GM12878 (cell line): ENCODE measurements around the gene HNRNPM. TPM values are rescaled to one million over a fixed set of nuclear protein-coding genes. Genes with fewer than 3 reads are reported as not detected.

Source experiments
- ATAC-seq: fragments of 200-7000 bp; cut with Tn5 transposase; 3 replicates; pipeline ENCODE4 v1.9.1; 2020; ENCODE audit warnings: mild to moderate bottlenecking, moderate library complexity
- BruUV-seq: library from RNA; stranded (reverse); fragments of 400-500 nt; replicated peaks from 2 replicates; lab custom pipeline; 2021; lab: Mats Ljungman, UMichigan
- CTCF ChIA-PET: fragments of 300-600 bp; sonication (Branson Sonifier 250); formaldehyde crosslinking; extraction: SDS; loops from one replicate; lab custom pipeline; 2021; ENCODE audit warnings: inconsistent platforms; lab: Yijun Ruan, JAX
- POLR2A ChIA-PET: fragments of 350-600 bp; formaldehyde crosslinking; extraction: SDS; loops from one replicate; lab custom pipeline; 2021; ENCODE audit warnings: inconsistent platforms; lab: Charles Lee
- RAD21 ChIA-PET: fragments of 300-600 bp; sonication (Branson Sonifier 250); formaldehyde crosslinking; loops from one replicate; lab custom pipeline; 2023; ENCODE audit warnings: antibody characterized with exemption; ENCODE audit not compliant: unreplicated experiment; lab: Charles Lee
- SMC1A ChIA-PET: fragments of 300-600 bp; sonication (Branson Sonifier 250); formaldehyde crosslinking; loops from one replicate; lab custom pipeline; 2023; ENCODE audit not compliant: unreplicated experiment, uncharacterized antibody; lab: Charles Lee
- DNase-seq: peaks from one replicate; pipeline ENCODE4 v3.0.0-alpha.2; 2011; ENCODE audit warnings: low read depth, low spot score
- FAIRE-seq: peaks from 3 replicates; lab custom pipeline; 2011; peaks lifted over from hg19 to GRCh38; lab: Jason Lieb, UNC
- H2AFZ ChIP-seq: 2 replicates; pipeline ENCODE4 v1.6.0; 2011; ENCODE audit warnings: low read depth, low read length, control low read depth; ENCODE audit not compliant: control insufficient read depth
- H3K27ac ChIP-seq: 2 replicates; pipeline ENCODE4 v1.5.1; 2011; ENCODE audit warnings: control low read depth; ENCODE audit not compliant: control insufficient read depth, insufficient read depth
- H3K27me3 ChIP-seq, 2 experiments: replicated peaks in 1 of 2; 2 replicates each; pipeline versions ENCODE4 v1.6.0 to v1.6.1; 2011; ENCODE audit warnings: low read length in 1 of 2; ENCODE audit not compliant: control insufficient read depth in 2 of 2, insufficient read depth in 2 of 2
- H3K36me3 ChIP-seq, 2 experiments: 2 replicates each; pipeline ENCODE4 v1.5.1; 2011; ENCODE audit warnings: low read length in 1 of 2; ENCODE audit not compliant: control insufficient read depth in 2 of 2, insufficient read depth in 2 of 2
- H3K4me1 ChIP-seq: 2 replicates; pipeline ENCODE4 v1.6.1; 2011; ENCODE audit warnings: mild to moderate bottlenecking, low read length, moderate library complexity, mixed read lengths; ENCODE audit not compliant: control insufficient read depth, insufficient read depth
- H3K4me2 ChIP-seq: 2 replicates; pipeline ENCODE4 v1.6.0; 2011; ENCODE audit warnings: control low read depth; ENCODE audit not compliant: control insufficient read depth, insufficient read depth
- H3K4me3 ChIP-seq: fragments of 200-600 bp; sonication (generic); 2 replicates; pipeline ENCODE4 v1.5.1; 2016
- H3K79me2 ChIP-seq: 2 replicates; pipeline ENCODE4 v1.6.0; 2011; ENCODE audit warnings: low read length; ENCODE audit not compliant: control insufficient read depth, insufficient read depth
- H3K9ac ChIP-seq: 2 replicates; pipeline ENCODE4 v1.8.0; 2011; ENCODE audit warnings: low read length, control low read depth, mixed read lengths; ENCODE audit not compliant: control insufficient read depth, insufficient read depth
- H3K9me3 ChIP-seq: replicated peaks from 3 replicates; pipeline ENCODE4 v1.5.1; 2011; ENCODE audit warnings: mild to moderate bottlenecking, low read length; ENCODE audit not compliant: control insufficient read depth, insufficient read depth
- H4K20me1 ChIP-seq: 2 replicates; pipeline ENCODE4 v1.6.0; 2011; ENCODE audit not compliant: control insufficient read depth, insufficient read depth
- BCL11A ChIP-seq: IDR thresholded peaks from 2 replicates; pipeline ENCODE4 v1.6.1; 2011; ENCODE audit warnings: low read depth, low read length
- CHD1 ChIP-seq: IDR thresholded peaks from 2 replicates; pipeline ENCODE4 v1.6.1; 2012; ENCODE audit warnings: low read depth, low read length, improper control_type of control experiment
- CREB1 ChIP-seq: IDR thresholded peaks from 2 replicates; pipeline ENCODE4 v1.6.1; 2012; ENCODE audit warnings: low read depth, mild to moderate bottlenecking, inconsistent platforms
- E2F4 ChIP-seq: IDR thresholded peaks from 2 replicates; pipeline ENCODE4 v1.6.1; 2012; ENCODE audit warnings: low read depth, low read length, improper control_type of control experiment
- FOXM1 ChIP-seq: IDR thresholded peaks from 2 replicates; pipeline ENCODE4 v1.6.1; 2012; ENCODE audit warnings: low read depth, mild to moderate bottlenecking, inconsistent platforms, low read length, moderate library complexity
- HCFC1 ChIP-seq: fragments of 150-350 bp; IDR thresholded peaks from 2 replicates; pipeline ENCODE4 v1.6.1; 2014; ENCODE audit warnings: low read length
- IRF3 ChIP-seq: fragments of 450-650 bp; IDR thresholded peaks from 2 replicates; pipeline ENCODE4 v1.6.1; 2014; ENCODE audit warnings: mild to moderate bottlenecking
- IRF4 ChIP-seq: IDR thresholded peaks from 2 replicates; pipeline ENCODE4 v1.6.1; 2011; ENCODE audit warnings: low read depth, low read length
- LARP7 ChIP-seq: fragments of 450-650 bp; IDR thresholded peaks from 2 replicates; pipeline ENCODE4 v1.6.1; 2017; ENCODE audit warnings: mild to moderate bottlenecking
- MTA3 ChIP-seq: IDR thresholded peaks from 2 replicates; pipeline ENCODE4 v1.6.1; 2012; ENCODE audit warnings: low read length, inconsistent platforms, borderline replicate concordance
- NFYB ChIP-seq: IDR thresholded peaks from 2 replicates; pipeline ENCODE4 v1.6.1; 2011; ENCODE audit warnings: low read depth, mild to moderate bottlenecking, low read length, improper control_type of control experiment, moderate library complexity; ENCODE audit not compliant: insufficient read depth
- NKRF ChIP-seq: fragments of 450-650 bp; conservative IDR thresholded peaks from 2 replicates; pipeline ENCODE4 v1.6.1; 2017; ENCODE audit warnings: mild to moderate bottlenecking, moderate library complexity
- PML ChIP-seq: IDR thresholded peaks from 2 replicates; pipeline ENCODE4 v1.6.1; 2012; ENCODE audit warnings: low read length, inconsistent platforms
- RBBP5 ChIP-seq: fragments of 200-600 bp; sonication (generic); conservative IDR thresholded peaks from 2 replicates; pipeline ENCODE4 v1.6.1; 2016
- SPI1 ChIP-seq: IDR thresholded peaks from 2 replicates; pipeline ENCODE4 v1.6.1; 2011; ENCODE audit warnings: low read depth, mild to moderate bottlenecking, low read length, moderate library complexity, borderline replicate concordance; ENCODE audit not compliant: insufficient read depth
- SREBF2 ChIP-seq: IDR thresholded peaks from 2 replicates; pipeline ENCODE4 v1.6.1; 2012; ENCODE audit warnings: mild to moderate bottlenecking, low read length
- SRF ChIP-seq, 2 experiments: IDR thresholded peaks; 2 replicates each; pipeline ENCODE4 v1.6.1; 2011; ENCODE audit warnings: low read depth in 2 of 2, low read length in 2 of 2, mild to moderate bottlenecking in 1 of 2, moderate library complexity in 1 of 2
- TCF7 ChIP-seq: IDR thresholded peaks from 2 replicates; pipeline ENCODE4 v1.6.1; 2014; ENCODE audit warnings: antibody characterized with exemption, borderline replicate concordance
- WRNIP1 ChIP-seq: IDR thresholded peaks from 2 replicates; pipeline ENCODE4 v1.6.1; 2011; ENCODE audit warnings: low read depth, low read length, improper control_type of control experiment, borderline replicate concordance
- WGBS: methylation state at CpG from one replicate; pipeline ENCODE4 v1.1.6; 2016; ENCODE audit warnings: low lambda C conversion rate; ENCODE audit not compliant: insufficient replicate concordance, insufficient coverage; ENCODE audit errors: missing lambda C conversion rate; 5-methylcytosine and 5-hydroxymethylcytosine counted together
- in situ Hi-C: fragments of 300-500 bp; cut with MboI; formaldehyde crosslinking; loops from 9 replicates; pipeline ENCODE4 v1.14.3; 2018; ENCODE audit warnings: mixed read lengths
- intact Hi-C: fragments of 100-400 bp; cut with micrococcal nuclease; formaldehyde crosslinking; loops from one replicate; pipeline ENCODE4 v1.14.2; 2022; ENCODE audit not compliant: unreplicated experiment
- polyA plus RNA-seq, 11 experiments: library from polyadenylated mRNA; depleted of rRNA in 4 of 11; unstranded in 6 of 11; stranded (reverse) in 5 of 11; fragments of >200 nt; fragmentation: Nextera tagmentation in 4 of 11; fragmentation: Illumina TruSeq in 1 of 11; extraction: Ambion mirVana in 4 of 11; extraction: Trizol in 1 of 11; gene quantifications; 1 replicate in 1 of 11; 2 replicates in 10 of 11; pipeline versions ENCODE4 v1.2.1 to v1.2.3, GENCODE V29; 2011 to 2016; ENCODE audit warnings: inconsistent platforms in 2 of 11, missing spikeins in 2 of 11, low read depth in 1 of 11
- total RNA-seq, 4 experiments: library from RNA; depleted of rRNA in 3 of 4; stranded (reverse); fragments of >200 nt in 3 of 4; fragmentation: Illumina TruSeq in 1 of 4; extraction: Trizol in 1 of 4; gene quantifications; 2 replicates each; pipeline versions ENCODE4 v1.2.1 to v1.2.3, GENCODE V29; 2013 to 2021

HNRNPM gene
- total and polyA plus RNA-seq, 10 of the 15 experiments (the other 5 are each of a cell fraction or from before 2014, with no cell fraction given): 14.3 to 415 (median 198) TPM

- Histone ChIP-seq H3K27ac (peak within 1 kb of the TSS; percentile 97), H3K27me3 (no peaks in the 10 kb centered on the region), H3K9ac (peak within 1 kb of the TSS; percentile 86), H3K4me3 (peak within 1 kb of the TSS; percentile 67), H3K4me2 (peak within 1 kb of the TSS; percentile 97), H3K4me1 (peaks cover 11% of the 10 kb centered on the region; the same call in 1 of the 2 replicates), H4K20me1 (no peaks in the 10 kb centered on the region), H2AFZ (peak within 1 kb of the TSS; percentile 79), H3K9me3 (no peaks in the 10 kb centered on the region), H3K36me3 (no peaks in the 10 kb centered on the region), H3K79me2 (peaks cover 2% of the 10 kb centered on the region)
- FAIRE-seq: peak; percentile 95
- in situ Hi-C loops: no loop called here
- peak; percentile 98 for ATAC-seq
- peak; percentile 60 for DNase-seq
- ChIA-PET POLR2A (interaction anchor here (0.5 to 2.0 kb wide), 10 partner anchors 8 to 1958 kb away, joined by 3 to 11 read pairs (median 6); partner anchors contain the start of genes HNRNPM, MARCHF2, MYO1F and NDUFA7), SMC1A (interaction anchor here (0.8 to 1.5 kb wide), 5 partner anchors 14 to 102 kb away, joined by 3 to 5 read pairs (median 4); partner anchors contain the start of gene HNRNPM), RAD21 (interaction anchor here (0.7 to 2.5 kb wide), 11 partner anchors 11 to 124 kb away, joined by 3 to 17 read pairs (median 4); partner anchors contain the start of genes MARCHF2, MYO1F and RAB11B), CTCF (interaction anchor here (0.6 to 1.9 kb wide), 12 partner anchors 8 to 637 kb away, joined by 3 to 18 read pairs (median 4); partner anchors contain the start of genes ELAVL1, HNRNPM, MARCHF2 and RAB11B)
- intact Hi-C loops: loop anchor here (2.0 kb wide), 1 partner anchor 63 kb away; the partner anchor contains the start of gene MYO1F
- BruUV-seq: TSS peak; percentile 89
- WGBS: 1% methylated on average over 53 of the region's 70 CpGs
- TF ChIP-seq PML (peak; percentile 74; the same call in 1 of the 2 replicates), LARP7 (peak; percentile 88), E2F4 (no peak), HCFC1 (peak; percentile 56), IRF3 (no peak), CHD1 (0 out of 2 replicates have a peak, but pooled peaks have one; percentile 14), SPI1 (peak; percentile 14; the same call in 1 of the 2 replicates), NFYB (no peak), MTA3 (no peak), RBBP5 (0 out of 2 replicates have a peak, but pooled peaks have one; percentile 47), TCF7 (no peak), SRF (IDR thresholded peaks at IDR 0.05; ENCODE audit: low read depth in 2 of 2, low read length in 2 of 2) (peak; percentile 6 to 46; a peak in 1 of 4 replicates), CREB1 (peak; percentile 84), FOXM1 (no peak), NKRF (peak; percentile 78; the same call in 1 of the 2 replicates), WRNIP1 (no peak), IRF4 (0 out of 2 replicates have a peak, but pooled peaks have one; percentile 18), BCL11A (no peak), SREBF2 (no peak)
These were observed 69.1 kb downstream of the HNRNPM start, which contains the start of gene ZNF414 for GRCh38 chr19:8513687-8514504. Gene ZNF414 (minus strand): TSS chr19:8514167. CDS start chr19:8514046, 121 bp downstream.
